ENCODE data around the gene AGTR1. TPM values are rescaled to one million over a fixed set of nuclear protein-coding genes. Genes with fewer than 3 reads are reported as not detected.

The AGTR1 gene
- total and polyA plus RNA-seq, 2 experiments from 2014 or later = 6.1 to 8.0 TPM

- Histone ChIP-seq H3K9me2 (replicated peaks; ENCODE audit: insufficient read depth) (no peaks in the 10 kb centered on the region), H3K36me3 (replicated peaks; ENCODE audit: insufficient read depth, low read depth) (no peaks in the 10 kb centered on the region), H4K20me1 (ENCODE audit: insufficient read depth, poor library complexity, severe bottlenecking) (no peaks in the 10 kb centered on the region), H3K27ac (no peak overlapping the region), H3K79me2 (no peaks in the 10 kb centered on the region), H3K4me1 (ENCODE audit: insufficient read depth) (no peaks in the 10 kb centered on the region), H3K9me3 (ENCODE audit: low read depth) (no peaks in the 10 kb centered on the region), H2AFZ (no peak overlapping the region), H3K4me2 (no peak overlapping the region), H3K27me3 (no peaks in the 10 kb centered on the region), H3K4me3 (no peak overlapping the region)
- WGBS (ENCODE audit: low lambda C conversion rate, missing lambda C conversion rate) = 82% methylated on average over 4 of the region's 4 CpGs
- no peak for TF ChIP-seq CTCF (IDR thresholded peaks at IDR 0.05; ENCODE audit: poor library complexity)
- no peak for TF ChIP-seq EZH2phosphoT487 (IDR thresholded peaks at IDR 0.05; ENCODE audit: low read depth, severe bottlenecking, unreplicated experiment)
- no peak for TF ChIP-seq EZH2 (IDR thresholded peaks at IDR 0.05; ENCODE audit: borderline replicate concordance)
- no peak for DNase-seq (ENCODE audit: low spot score)
These were observed 43.3 kb upstream of the AGTR1 start for GRCh38 chr3:148654433-148654832.

- Histone ChIP-seq H3K9me2 (replicated peaks; ENCODE audit: insufficient read depth) (no peaks in the 10 kb centered on the region), H3K36me3 (replicated peaks; ENCODE audit: insufficient read depth, low read depth) (no peaks in the 10 kb centered on the region), H3K4me1 (ENCODE audit: insufficient read depth) (no peaks in the 10 kb centered on the region), H3K4me3 (no peak overlapping the region), H3K4me2 (no peak overlapping the region), H3K27ac (no peak overlapping the region), H3K27me3 (no peaks in the 10 kb centered on the region), H3K79me2 (no peaks in the 10 kb centered on the region), H2AFZ (no peak overlapping the region), H3K9me3 (ENCODE audit: low read depth) (no peaks in the 10 kb centered on the region), H4K20me1 (ENCODE audit: insufficient read depth, poor library complexity, severe bottlenecking) (no peaks in the 10 kb centered on the region)
- TF ChIP-seq CTCF (IDR thresholded peaks at IDR 0.05; ENCODE audit: poor library complexity) = no peak
- TF ChIP-seq EZH2phosphoT487 (IDR thresholded peaks at IDR 0.05; ENCODE audit: low read depth, severe bottlenecking, unreplicated experiment) = no peak
- no peak for TF ChIP-seq EZH2 (IDR thresholded peaks at IDR 0.05; ENCODE audit: borderline replicate concordance)
- DNase-seq (ENCODE audit: low spot score) = no peak
- WGBS (ENCODE audit: low lambda C conversion rate, missing lambda C conversion rate) = 85% methylated on average over 4 of the region's 4 CpGs
These were observed 40.2 kb upstream of the AGTR1 start for GRCh38 chr3:148657470-148657869.

GRCh38 chr3:148659512-148659911 is 38.2 kb upstream of the AGTR1 start:
- no peak for TF ChIP-seq EZH2 (IDR thresholded peaks at IDR 0.05; ENCODE audit: borderline replicate concordance)
- WGBS (ENCODE audit: low lambda C conversion rate, missing lambda C conversion rate) = 65% methylated on average over 1 of the region's 1 CpG

GRCh38 chr3:148680289-148680688 is 17.4 kb upstream of the AGTR1 start:
- DNase-seq (ENCODE audit: low spot score) = peak; percentile 7
- H3K4me3 ChIP-seq = no peak overlapping the region
- no peaks in the 10 kb centered on the region for H3K4me1 ChIP-seq (ENCODE audit: insufficient read depth)
- no peaks in the 10 kb centered on the region for H3K27me3 ChIP-seq
- H4K20me1 ChIP-seq (ENCODE audit: insufficient read depth, poor library complexity, severe bottlenecking) = no peaks in the 10 kb centered on the region
- no peaks in the 10 kb centered on the region for H3K36me3 ChIP-seq (replicated peaks; ENCODE audit: insufficient read depth, low read depth)
- no peak overlapping the region for H2AFZ ChIP-seq
- no peaks in the 10 kb centered on the region for H3K9me2 ChIP-seq (replicated peaks; ENCODE audit: insufficient read depth)
- H3K27ac ChIP-seq = no peak overlapping the region
- H3K4me2 ChIP-seq = no peak overlapping the region
- no peaks in the 10 kb centered on the region for H3K9me3 ChIP-seq (ENCODE audit: low read depth)
- no peaks in the 10 kb centered on the region for H3K79me2 ChIP-seq
- TF ChIP-seq CTCF (IDR thresholded peaks at IDR 0.05; ENCODE audit: poor library complexity) (no peak), EZH2 (IDR thresholded peaks at IDR 0.05; ENCODE audit: borderline replicate concordance) (no peak), EZH2phosphoT487 (IDR thresholded peaks at IDR 0.05; ENCODE audit: low read depth, severe bottlenecking, unreplicated experiment) (no peak)

More at GRCh38 chr3:148659512-148659911, 38.2 kb upstream of the AGTR1 start:
- Histone ChIP-seq H3K79me2 (no peaks in the 10 kb centered on the region), H3K27me3 (no peaks in the 10 kb centered on the region), H3K4me1 (ENCODE audit: insufficient read depth) (no peaks in the 10 kb centered on the region), H3K9me3 (ENCODE audit: low read depth) (no peaks in the 10 kb centered on the region), H3K4me3 (no peak overlapping the region), H3K9me2 (replicated peaks; ENCODE audit: insufficient read depth) (no peaks in the 10 kb centered on the region), H3K27ac (no peak overlapping the region), H3K4me2 (no peak overlapping the region), H4K20me1 (ENCODE audit: insufficient read depth, poor library complexity, severe bottlenecking) (no peaks in the 10 kb centered on the region), H2AFZ (no peak overlapping the region), H3K36me3 (replicated peaks; ENCODE audit: insufficient read depth, low read depth) (no peaks in the 10 kb centered on the region)
- DNase-seq (ENCODE audit: low spot score) = no peak
